ENCODE measurements around the gene SH3BP2.
A peak's percentile ranks its signal among the peaks of the same experiment; 100 is the strongest.

The SH3BP2 gene

GRCh38 chr4:2803624-2804448, 11.0 kb downstream of the SH3BP2 start:
- no peak for DNase-seq (ENCODE audit: low spot score)

- no peak for DNase-seq (ENCODE audit: low spot score)
Observed at GRCh38 chr4:2804449-2804972, 11.6 kb downstream of the SH3BP2 start.

GRCh38 chr4:2804973-2805501, 12.2 kb downstream of the SH3BP2 start:
- no peak for DNase-seq (ENCODE audit: low spot score)

GRCh38 chr4:2805712-2806389, 13.0 kb downstream of the SH3BP2 start:
- DNase-seq (ENCODE audit: low spot score), result no peak

- no peak for DNase-seq (ENCODE audit: low spot score)
Observed at GRCh38 chr4:2806390-2807355, 13.8 kb downstream of the SH3BP2 start.

- no peak for DNase-seq (ENCODE audit: low spot score)
Observed at GRCh38 chr4:2807571-2807970, 14.7 kb downstream of the SH3BP2 start.

- no peak for DNase-seq (ENCODE audit: low spot score)
Observed at GRCh38 chr4:2808001-2808400, 15.1 kb downstream of the SH3BP2 start.

GRCh38 chr4:2809610-2810180, 16.8 kb downstream of the SH3BP2 start:
- no peak for DNase-seq (ENCODE audit: low spot score)

- DNase-seq (ENCODE audit: low spot score), result no peak
Observed at GRCh38 chr4:2810388-2810787, 17.5 kb downstream of the SH3BP2 start.

GRCh38 chr4:2811830-2812611, 19.1 kb downstream of the SH3BP2 start:
- no peak for DNase-seq (ENCODE audit: low spot score)

GRCh38 chr4:2812612-2813354, 19.9 kb downstream of the SH3BP2 start:
- no peak for DNase-seq (ENCODE audit: low spot score)

GRCh38 chr4:2813446-2814405, 20.8 kb downstream of the SH3BP2 start:
- no peak for DNase-seq (ENCODE audit: low spot score)

GRCh38 chr4:2814627-2815270, 21.9 kb downstream of the SH3BP2 start:
- no peak for DNase-seq (ENCODE audit: low spot score)

- DNase-seq (ENCODE audit: low spot score), result no peak
Observed at GRCh38 chr4:2816401-2816954, 23.6 kb downstream of the SH3BP2 start.

GRCh38 chr4:2817137-2817536, 24.3 kb downstream of the SH3BP2 start:
- no peak for DNase-seq (ENCODE audit: low spot score)

- peak; percentile 91 for DNase-seq (ENCODE audit: low spot score)
Observed at GRCh38 chr4:2817701-2818350, 24.9 kb downstream of the SH3BP2 start.

- no peak for DNase-seq (ENCODE audit: low spot score)
Observed at GRCh38 chr4:2818351-2818939, 25.6 kb downstream of the SH3BP2 start.

Measured in D341Med (cell line).